GM19395 (cell line): ENCODE data around the gene LGR6.

Experiments used
- ATAC-seq: cut with Tn5 transposase; IDR thresholded peaks from one replicate; pipeline ENCODE4 v1.9.1; 2021; ENCODE audit warnings: mild to moderate bottlenecking, moderate library complexity; ENCODE audit not compliant: unreplicated experiment

LGR6 gene

GRCh38 chr1:202365092-202365815 is 171.7 kb downstream of the LGR6 start:
- no peak for ATAC-seq

DNA sequence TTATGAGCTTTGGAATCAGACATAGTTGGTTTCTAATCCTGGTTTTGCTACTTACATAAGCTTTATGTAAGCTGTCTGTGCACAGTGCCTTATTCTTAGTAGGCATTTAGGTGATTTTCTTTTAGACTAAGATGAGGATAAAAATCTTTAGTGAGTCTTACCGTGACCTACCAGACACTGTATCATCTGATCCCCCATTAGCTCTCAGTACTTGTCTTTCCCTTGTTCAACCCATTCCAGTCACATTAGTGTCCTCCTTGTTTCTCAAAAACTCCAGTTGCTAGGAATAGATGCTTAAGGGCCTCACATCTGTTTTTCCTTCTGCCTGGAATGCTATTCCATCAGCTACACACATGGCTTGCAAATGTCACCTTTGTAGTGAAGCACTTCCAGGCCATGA is 173.7 kb downstream of the LGR6 start:
- no peak for ATAC-seq
